ENCODE data around the gene NFE2L2. TPM values are rescaled to one million over a fixed set of nuclear protein-coding genes. Genes with fewer than 3 reads are reported as not detected.
A peak's percentile ranks its signal among the peaks of the same experiment; 100 is the strongest.

Gene NFE2L2
- total RNA-seq, 4 donors from 2014 or later, result 33.0 to 93.3 (median 59.1) TPM

DNA sequence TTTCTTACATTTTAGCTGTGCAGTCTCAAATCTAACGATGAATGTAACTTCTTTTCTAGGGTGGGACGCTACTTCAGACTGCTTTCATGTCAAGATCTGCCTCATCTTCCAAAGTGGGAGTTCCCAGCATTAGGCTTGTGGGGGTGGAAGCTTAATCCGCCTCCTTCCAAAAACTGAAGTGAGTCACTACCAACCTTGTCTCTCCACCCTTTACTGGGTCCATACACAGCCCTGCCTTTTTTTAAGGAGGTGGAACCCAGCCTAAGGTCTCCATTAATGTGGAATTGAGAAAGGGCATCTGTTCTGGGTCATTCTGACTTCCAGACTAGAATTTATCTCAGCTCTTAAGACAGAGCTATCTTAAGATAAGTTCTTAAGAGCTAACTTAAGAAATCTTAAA is 42.0 kb upstream of the NFE2L2 start:
- TF ChIP-seq POLR2A (IDR thresholded peaks at IDR 0.05), result no peak
- TF ChIP-seq, protein P1, sequence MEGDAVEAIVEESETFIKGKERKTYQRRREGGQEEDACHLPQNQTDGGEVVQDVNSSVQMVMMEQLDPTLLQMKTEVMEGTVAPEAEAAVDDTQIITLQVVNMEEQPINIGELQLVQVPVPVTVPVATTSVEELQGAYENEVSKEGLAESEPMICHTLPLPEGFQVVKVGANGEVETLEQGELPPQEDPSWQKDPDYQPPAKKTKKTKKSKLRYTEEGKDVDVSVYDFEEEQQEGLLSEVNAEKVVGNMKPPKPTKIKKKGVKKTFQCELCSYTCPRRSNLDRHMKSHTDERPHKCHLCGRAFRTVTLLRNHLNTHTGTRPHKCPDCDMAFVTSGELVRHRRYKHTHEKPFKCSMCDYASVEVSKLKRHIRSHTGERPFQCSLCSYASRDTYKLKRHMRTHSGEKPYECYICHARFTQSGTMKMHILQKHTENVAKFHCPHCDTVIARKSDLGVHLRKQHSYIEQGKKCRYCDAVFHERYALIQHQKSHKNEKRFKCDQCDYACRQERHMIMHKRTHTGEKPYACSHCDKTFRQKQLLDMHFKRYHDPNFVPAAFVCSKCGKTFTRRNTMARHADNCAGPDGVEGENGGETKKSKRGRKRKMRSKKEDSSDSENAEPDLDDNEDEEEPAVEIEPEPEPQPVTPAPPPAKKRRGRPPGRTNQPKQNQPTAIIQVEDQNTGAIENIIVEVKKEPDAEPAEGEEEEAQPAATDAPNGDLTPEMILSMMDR (IDR thresholded peaks at IDR 0.05 in 4 of 5, conservative IDR thresholded peaks at IDR 0.05 in 1 of 5), result no peak
- intact Hi-C loops (cut with DNase I; ENCODE audit: low total_unique reads), result no loop called here
- Histone ChIP-seq H3K27ac (no peak overlapping the region), H3K36me3 (no peaks in the 10 kb centered on the region), H3K27me3 (no peaks in the 10 kb centered on the region), H3K9me3 (no peaks in the 10 kb centered on the region), H3K4me3 (no peak overlapping the region), H3K4me1 (no peaks in the 10 kb centered on the region)
- ATAC-seq (no peak), DNase-seq (no peak)
- in situ Hi-C loops (cut with MboI; ENCODE audit: low sequenced_read_pairs in 4 of 4), result no loop called here

DNA sequence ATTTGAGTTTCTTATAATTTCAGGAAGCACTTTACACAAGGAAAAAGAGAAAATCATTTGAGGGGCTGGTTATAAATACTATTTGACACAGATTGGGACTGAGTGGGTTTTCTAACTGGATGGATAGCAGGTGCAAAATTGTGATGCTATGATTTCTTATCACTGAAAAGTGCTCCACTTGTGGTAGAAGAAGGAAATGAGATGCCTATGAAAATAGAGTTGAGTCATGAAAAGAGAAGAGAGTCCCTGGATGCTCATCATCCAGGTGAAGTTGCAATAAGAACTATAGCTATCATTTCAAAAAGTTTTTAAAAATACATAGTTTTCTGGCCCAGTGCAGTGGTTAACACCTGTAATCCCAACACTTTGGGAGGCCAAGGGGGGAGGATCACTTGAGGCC is 39.4 kb upstream of the NFE2L2 start:
- H3K27ac ChIP-seq, result no peak overlapping the region
- H3K4me1 ChIP-seq, result no peaks in the 10 kb centered on the region
- H3K9me3 ChIP-seq, result no peaks in the 10 kb centered on the region
- in situ Hi-C loops (cut with MboI; ENCODE audit: low sequenced_read_pairs in 4 of 4), result no loop called here
- no peak overlapping the region for H3K4me3 ChIP-seq
- H3K27me3 ChIP-seq, result no peaks in the 10 kb centered on the region
- ATAC-seq, result no peak
- DNase-seq, result no peak
- no peaks in the 10 kb centered on the region for H3K36me3 ChIP-seq
- no peak for TF ChIP-seq POLR2A (IDR thresholded peaks at IDR 0.05)
- TF ChIP-seq, protein P1 (IDR thresholded peaks at IDR 0.05 in 4 of 5, conservative IDR thresholded peaks at IDR 0.05 in 1 of 5), result no peak
- intact Hi-C loops (cut with DNase I; ENCODE audit: low total_unique reads), result no loop called here

DNA sequence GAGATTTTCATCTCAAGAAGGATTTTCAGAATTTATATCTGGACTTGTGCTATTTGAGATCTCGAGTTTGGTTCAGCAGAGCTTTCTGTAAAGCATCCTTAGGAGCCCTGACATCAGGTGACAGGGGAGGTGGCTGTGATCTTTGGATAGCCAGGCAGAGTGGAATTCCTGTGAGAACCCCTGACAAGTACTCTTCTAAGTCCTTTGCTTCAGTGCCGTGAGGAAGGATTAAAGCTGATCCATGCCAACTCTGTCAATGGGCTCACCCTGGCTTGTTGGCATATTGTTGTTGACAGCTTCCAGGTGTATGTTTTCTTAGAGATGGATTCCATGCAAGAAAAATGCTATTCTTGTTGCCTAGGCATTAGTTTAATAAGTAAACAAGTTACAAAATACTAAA is 38.0 kb upstream of the NFE2L2 start:
- Histone ChIP-seq H3K9me3 (no peaks in the 10 kb centered on the region), H3K36me3 (no peaks in the 10 kb centered on the region), H3K27me3 (no peaks in the 10 kb centered on the region), H3K27ac (no peak overlapping the region), H3K4me1 (no peaks in the 10 kb centered on the region), H3K4me3 (no peak overlapping the region)
- intact Hi-C loops (cut with DNase I; ENCODE audit: low total_unique reads), result no loop called here
- ATAC-seq (no peak), DNase-seq (no peak)
- TF ChIP-seq POLR2A (IDR thresholded peaks at IDR 0.05), result no peak
- in situ Hi-C loops (cut with MboI; ENCODE audit: low sequenced_read_pairs in 4 of 4), result no loop called here

DNA sequence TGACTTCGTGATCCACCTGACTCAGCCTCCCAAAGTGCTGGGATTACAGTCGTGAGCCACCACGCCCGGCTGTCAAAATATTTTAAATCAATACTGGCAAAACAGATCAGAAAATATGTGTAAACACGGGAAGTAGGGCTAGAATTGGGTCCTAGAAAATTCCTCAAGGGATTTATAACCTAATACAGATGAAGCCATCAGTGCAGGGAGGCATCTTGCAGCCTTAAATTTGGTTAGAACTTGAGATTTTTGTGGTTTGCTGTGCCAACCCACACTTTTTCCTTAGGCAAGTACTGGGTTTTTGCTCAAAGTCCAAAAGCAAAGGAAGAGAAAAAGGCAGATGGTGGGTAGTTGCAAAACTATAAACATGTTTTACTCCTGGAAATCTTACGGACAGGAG is 33.7 kb upstream of the NFE2L2 start:
- intact Hi-C loops (cut with DNase I; ENCODE audit: low total_unique reads), result no loop called here
- no peaks in the 10 kb centered on the region for H3K27me3 ChIP-seq
- no peaks in the 10 kb centered on the region for H3K9me3 ChIP-seq
- H3K4me1 ChIP-seq, result peaks cover 0 to 3% of the 10 kb centered on the region in 2 donors
- no peaks in the 10 kb centered on the region for H3K36me3 ChIP-seq
- ATAC-seq, result no peak
- TF ChIP-seq, protein P1 (IDR thresholded peaks at IDR 0.05 in 4 of 5, conservative IDR thresholded peaks at IDR 0.05 in 1 of 5), result no peak
- no peak for TF ChIP-seq POLR2A (IDR thresholded peaks at IDR 0.05)
- H3K27ac ChIP-seq, result no peak overlapping the region
- no peak for DNase-seq
- no peak overlapping the region for H3K4me3 ChIP-seq
- in situ Hi-C loops (cut with MboI; ENCODE audit: low sequenced_read_pairs in 4 of 4), result loop anchor here in 2 of 4 donors (10.0 to 25.0 kb wide), 2 partner anchors 111 to 133 kb away; no protein-coding TSS in a partner anchor

DNA sequence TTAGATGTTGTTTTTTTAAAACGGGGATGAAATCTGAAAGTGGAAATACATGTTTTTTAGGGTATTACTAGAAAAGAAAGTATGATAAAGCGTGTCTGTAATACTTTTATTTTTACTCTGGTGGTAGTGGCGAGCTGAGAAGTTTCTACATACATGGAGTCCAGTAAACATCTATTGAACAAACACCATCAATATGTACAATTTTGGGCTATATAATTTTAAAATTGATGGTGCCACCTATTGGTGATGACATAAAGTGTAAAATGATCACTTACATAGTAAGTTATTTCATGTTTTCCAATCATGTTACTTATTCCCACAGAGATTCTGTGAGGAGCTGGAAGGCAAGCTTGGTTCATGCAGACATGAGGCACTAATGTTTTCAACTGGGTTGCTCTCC is 31.5 kb upstream of the NFE2L2 start:
- peaks cover 0 to 3% of the 10 kb centered on the region in 2 donors for H3K4me1 ChIP-seq
- TF ChIP-seq, protein P1 (IDR thresholded peaks at IDR 0.05 in 4 of 5, conservative IDR thresholded peaks at IDR 0.05 in 1 of 5), result peak in 3 of 5 experiments; percentile 10 to 50 (median 32)
- TF ChIP-seq POLR2A (IDR thresholded peaks at IDR 0.05), result no peak
- H3K27me3 ChIP-seq, result no peaks in the 10 kb centered on the region
- H3K27ac ChIP-seq, result peak overlapping the region in 2 of 4 donors; percentile 35 to 41
- H3K9me3 ChIP-seq, result no peaks in the 10 kb centered on the region
- no peaks in the 10 kb centered on the region for H3K36me3 ChIP-seq
- DNase-seq (no peak), ATAC-seq (peak in 1 of 2 donors; percentile 26)
- intact Hi-C loops (cut with DNase I; ENCODE audit: low total_unique reads) (loop anchor here (2.0 kb wide), 1 partner anchor 31 kb away; the partner anchor contains the start of gene NFE2L2), in situ Hi-C loops (cut with MboI; ENCODE audit: low sequenced_read_pairs in 4 of 4) (loop anchor here in 2 of 4 donors (10.0 to 25.0 kb wide), 2 partner anchors 109 to 131 kb away; no protein-coding TSS in a partner anchor)
- H3K4me3 ChIP-seq, result no peak overlapping the region

All from gastrocnemius medialis (tissue), 4 donors.